Stimulated activated CD4-positive, alpha-beta T cell treated with anti-CD3 and anti-CD28 coated beads, Interleukin-1b, Interleukin-23, amount 100 ng/mL, for 1 hour (primary cell): ENCODE results near the gene SMTNL1.
A peak's percentile ranks its signal among the peaks of the same experiment; 100 is the strongest.

ENCODE experiments used
- DNase-seq, 2 donors: peaks; one replicate each; pipeline ENCODE4 v3.0.0-alpha.2; 2020; ENCODE audit warnings: low read depth in 2 of 2

SMTNL1 gene

GRCh38 chr11:57536947-57537619 is at the start of gene SMTNL1:
Gene SMTNL1, plus strand, starts transcription at chr11:57537595. Its CDS starts 5,048 bp downstream, at chr11:57542643.
- no peak for DNase-seq

- DNase-seq: no peak
These were observed 49.3 kb upstream of the SMTNL1 start for GRCh38 chr11:57487920-57488659.

GRCh38 chr11:57490456-57491248 is 46.7 kb upstream of the SMTNL1 start:
- no peak for DNase-seq

GRCh38 chr11:57491371-57492061 is 45.9 kb upstream of the SMTNL1 start:
- no peak for DNase-seq

- peak; percentile 56 to 67 for DNase-seq
These were observed 43.6 kb upstream of the SMTNL1 start for GRCh38 chr11:57493507-57494503.

GRCh38 chr11:57496109-57496820 is 41.1 kb upstream of the SMTNL1 start:
- DNase-seq: no peak

GRCh38 chr11:57497303-57498247 is 39.8 kb upstream of the SMTNL1 start:
- DNase-seq: no peak

- no peak for DNase-seq
These were observed 38.9 kb upstream of the SMTNL1 start for GRCh38 chr11:57498540-57498939.

GRCh38 chr11:57499413-57499982 is 37.9 kb upstream of the SMTNL1 start:
- DNase-seq: no peak

GRCh38 chr11:57499983-57500461 is 37.4 kb upstream of the SMTNL1 start:
- no peak for DNase-seq

GRCh38 chr11:57500515-57500914 is 36.9 kb upstream of the SMTNL1 start:
- DNase-seq: no peak

GRCh38 chr11:57500926-57501325 is 36.5 kb upstream of the SMTNL1 start:
- no peak for DNase-seq

GRCh38 chr11:57501953-57502352 is 35.4 kb upstream of the SMTNL1 start:
- no peak for DNase-seq

GRCh38 chr11:57502376-57502775 is 35.0 kb upstream of the SMTNL1 start:
- DNase-seq: no peak

- no peak for DNase-seq
These were observed 34.5 kb upstream of the SMTNL1 start for GRCh38 chr11:57502870-57503269.

- DNase-seq: no peak
These were observed 32.9 kb upstream of the SMTNL1 start for GRCh38 chr11:57504511-57504910.

- no peak for DNase-seq
These were observed 30.9 kb upstream of the SMTNL1 start for GRCh38 chr11:57506522-57506921.
